Vagina (tissue), 2 donors: ENCODE results near the gene ARAP1.

ENCODE experiments used
- POLR2A ChIP-seq, 2 donors: fragments of 450-650 bp; IDR thresholded peaks; one replicate each; pipeline ENCODE4 v1.6.1; 2017; ENCODE audit warnings: antibody characterized with exemption in 2 of 2, mild to moderate bottlenecking in 2 of 2, moderate library complexity in 2 of 2
- POLR2AphosphoS5 ChIP-seq, 2 donors: sonication (generic); formaldehyde crosslinking; IDR thresholded peaks; one replicate each; pipeline ENCODE4 v1.9.0; 2017; ENCODE audit warnings: antibody characterized with exemption in 2 of 2, mild to moderate bottlenecking in 2 of 2, low read depth in 1 of 2; ENCODE audit not compliant: insufficient read depth in 1 of 2
- TF ChIP-seq, protein P1 (sequence below), 3 experiments: fragments of 450-650 bp in 2 of 3; fragments of 200-600 bp in 1 of 3; sonication (generic) in 1 of 3; IDR thresholded peaks; one replicate each; pipeline ENCODE4 v1.5.1; 2017 to 2019; ENCODE audit warnings: antibody characterized with exemption in 3 of 3, mild to moderate bottlenecking in 2 of 3, moderate library complexity in 2 of 3

GRCh38 chr11:72745925-72746550 lies 6.2 kb downstream of the ARAP1 start:
- TF ChIP-seq, protein P1, sequence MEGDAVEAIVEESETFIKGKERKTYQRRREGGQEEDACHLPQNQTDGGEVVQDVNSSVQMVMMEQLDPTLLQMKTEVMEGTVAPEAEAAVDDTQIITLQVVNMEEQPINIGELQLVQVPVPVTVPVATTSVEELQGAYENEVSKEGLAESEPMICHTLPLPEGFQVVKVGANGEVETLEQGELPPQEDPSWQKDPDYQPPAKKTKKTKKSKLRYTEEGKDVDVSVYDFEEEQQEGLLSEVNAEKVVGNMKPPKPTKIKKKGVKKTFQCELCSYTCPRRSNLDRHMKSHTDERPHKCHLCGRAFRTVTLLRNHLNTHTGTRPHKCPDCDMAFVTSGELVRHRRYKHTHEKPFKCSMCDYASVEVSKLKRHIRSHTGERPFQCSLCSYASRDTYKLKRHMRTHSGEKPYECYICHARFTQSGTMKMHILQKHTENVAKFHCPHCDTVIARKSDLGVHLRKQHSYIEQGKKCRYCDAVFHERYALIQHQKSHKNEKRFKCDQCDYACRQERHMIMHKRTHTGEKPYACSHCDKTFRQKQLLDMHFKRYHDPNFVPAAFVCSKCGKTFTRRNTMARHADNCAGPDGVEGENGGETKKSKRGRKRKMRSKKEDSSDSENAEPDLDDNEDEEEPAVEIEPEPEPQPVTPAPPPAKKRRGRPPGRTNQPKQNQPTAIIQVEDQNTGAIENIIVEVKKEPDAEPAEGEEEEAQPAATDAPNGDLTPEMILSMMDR (IDR thresholded peaks at IDR 0.05), result no peak
- TF ChIP-seq POLR2A (IDR thresholded peaks at IDR 0.05) (no peak), POLR2AphosphoS5 (IDR thresholded peaks at IDR 0.05; ENCODE audit: insufficient read depth in 1 of 2, low read depth in 1 of 2) (no peak)
